Activated T-helper 17 cell treated with anti-CD3 and anti-CD28 coated beads, Interleukin-2, amount 50 U/mL, for 72 hours (primary cell): ENCODE results near the gene ATP5PO. TPM values are rescaled to one million over a fixed set of nuclear protein-coding genes. Genes with fewer than 3 reads are reported as not detected.

Experiments used
- ATAC-seq: fragments of 150-1000 bp; cut with Tn5 transposase; replicated peaks from 2 replicates; pipeline ENCODE4 v1.10.0; 2021; ENCODE audit warnings: mild to moderate bottlenecking, moderate library complexity
- H3K27ac Mint-ChIP-seq: one replicate; pipeline ENCODE4 v1.8.0; 2022; ENCODE audit warnings: mixed read lengths
- H3K27me3 Mint-ChIP-seq: one replicate; pipeline ENCODE4 v1.8.0; 2022; ENCODE audit warnings: mixed read lengths
- H3K36me3 Mint-ChIP-seq: one replicate; pipeline ENCODE4 v1.8.0; 2022; ENCODE audit warnings: low read depth, mild to moderate bottlenecking, mixed read lengths
- H3K4me1 Mint-ChIP-seq: one replicate; pipeline ENCODE4 v1.8.0; 2022; ENCODE audit warnings: mixed read lengths
- H3K4me3 Mint-ChIP-seq: one replicate; pipeline ENCODE4 v1.8.0; 2022; ENCODE audit warnings: mild to moderate bottlenecking, mixed read lengths
- H3K9me3 Mint-ChIP-seq: one replicate; pipeline ENCODE4 v1.8.0; 2022; ENCODE audit warnings: mixed read lengths
- total RNA-seq, 2 donors: library from RNA; stranded (reverse); gene quantifications; one replicate each; pipeline ENCODE4 v1.2.3, GENCODE V29; 2022

Gene ATP5PO
- total RNA-seq, 2 donors from 2014 or later: 203 to 227 TPM

- peaks cover 9% of the 10 kb centered on the region for H3K27me3 Mint-ChIP-seq
- no peak for ATAC-seq
- no peaks in the 10 kb centered on the region for H3K9me3 Mint-ChIP-seq
- H3K36me3 Mint-ChIP-seq: peaks cover 40% of the 10 kb centered on the region
- H3K4me1 Mint-ChIP-seq: peaks cover 12% of the 10 kb centered on the region
- H3K27ac Mint-ChIP-seq: no peak overlapping the region
- H3K4me3 Mint-ChIP-seq: no peak overlapping the region
Measured at GRCh38 chr21:33899199-33899598, 16.4 kb downstream of the ATP5PO start.

DNA sequence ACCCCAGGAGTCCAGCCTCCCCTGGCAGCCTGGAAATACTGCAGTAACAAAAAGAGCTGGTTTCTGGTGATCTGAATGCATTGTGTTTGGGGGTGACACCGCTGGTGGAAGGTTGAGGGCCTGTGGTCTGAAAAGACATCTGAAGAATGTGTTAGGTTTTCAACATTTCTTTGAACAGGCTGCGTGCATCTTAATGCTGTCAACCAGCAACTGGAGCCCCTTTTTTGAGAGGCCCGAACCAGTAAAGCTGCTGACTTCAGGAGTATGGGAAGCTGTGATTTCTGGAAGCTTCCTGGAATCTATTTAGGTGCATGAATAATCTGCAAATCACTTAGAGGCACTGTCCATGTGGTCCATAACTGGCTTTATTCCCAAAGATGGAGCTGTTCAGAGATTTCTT is 17.0 kb downstream of the ATP5PO start:
- Mint-ChIP-seq H3K4me1 (peaks cover 12% of the 10 kb centered on the region), H3K4me3 (no peak overlapping the region)

DNA sequence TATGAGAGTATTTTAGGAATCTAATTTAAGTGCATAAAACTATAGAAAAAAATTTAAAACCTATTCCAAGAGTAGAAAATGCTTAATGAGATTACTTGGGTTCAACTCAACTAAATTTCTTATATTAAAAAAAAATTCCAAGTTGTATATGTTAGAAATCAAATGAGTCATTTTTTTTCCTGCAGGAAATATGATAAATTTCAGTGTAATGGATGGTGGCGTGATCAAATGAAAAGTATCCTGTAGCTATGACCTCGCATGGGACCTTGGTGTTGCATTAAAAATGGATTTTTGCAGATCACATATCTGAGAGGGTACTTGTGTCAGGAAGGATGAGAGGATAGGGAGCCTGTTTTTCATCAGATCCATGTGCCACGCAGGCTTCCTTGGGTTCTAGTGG is 17.9 kb downstream of the ATP5PO start:
- H3K4me3 Mint-ChIP-seq: no peak overlapping the region
- no peak for ATAC-seq
- H3K4me1 Mint-ChIP-seq: peaks cover 12% of the 10 kb centered on the region
- no peak overlapping the region for H3K27ac Mint-ChIP-seq
- H3K36me3 Mint-ChIP-seq: peaks cover 25% of the 10 kb centered on the region
- peaks cover 9% of the 10 kb centered on the region for H3K27me3 Mint-ChIP-seq
- no peaks in the 10 kb centered on the region for H3K9me3 Mint-ChIP-seq

More for the DNA sequence above, 17.0 kb downstream of the ATP5PO start:
- Mint-ChIP-seq H3K9me3 (no peaks in the 10 kb centered on the region), H3K27me3 (peaks cover 9% of the 10 kb centered on the region), H3K36me3 (peaks cover 34% of the 10 kb centered on the region), H3K27ac (no peak overlapping the region)
- no peak for ATAC-seq

DNA sequence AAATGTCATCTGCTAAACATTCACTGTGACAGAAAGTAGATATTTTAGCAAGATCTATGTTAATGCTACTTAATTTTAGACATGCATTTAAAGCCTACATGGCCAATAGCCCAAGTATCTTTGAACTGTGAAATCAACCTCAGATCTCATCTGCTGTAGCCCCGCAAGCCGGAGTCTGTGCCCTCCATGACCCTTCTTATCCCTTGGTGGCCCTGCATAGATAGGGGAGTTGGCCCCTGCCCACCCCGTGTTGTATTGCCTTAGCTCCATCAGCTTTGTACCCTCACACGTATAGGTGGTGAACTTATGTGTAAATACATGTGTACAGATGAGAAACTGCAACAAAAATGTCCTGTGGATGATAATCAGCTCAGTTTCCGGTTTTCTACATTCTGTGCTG is 18.5 kb downstream of the ATP5PO start:
- Mint-ChIP-seq H3K36me3 (peaks cover 19% of the 10 kb centered on the region), H3K4me1 (peaks cover 12% of the 10 kb centered on the region), H3K27ac (no peak overlapping the region), H3K27me3 (peaks cover 9% of the 10 kb centered on the region), H3K9me3 (no peaks in the 10 kb centered on the region), H3K4me3 (no peak overlapping the region)
- ATAC-seq: no peak

- Mint-ChIP-seq H3K27me3 (peaks cover 9% of the 10 kb centered on the region), H3K4me3 (no peak overlapping the region), H3K27ac (no peak overlapping the region), H3K4me1 (peaks cover 12% of the 10 kb centered on the region), H3K9me3 (no peaks in the 10 kb centered on the region), H3K36me3 (peaks cover 15% of the 10 kb centered on the region)
- no peak for ATAC-seq
Measured at GRCh38 chr21:33896691-33897090, 18.9 kb downstream of the ATP5PO start.

GRCh38 chr21:33895356-33895755 is 20.2 kb downstream of the ATP5PO start:
- Mint-ChIP-seq H3K4me1 (peaks cover 12% of the 10 kb centered on the region), H3K9me3 (no peaks in the 10 kb centered on the region), H3K27me3 (peaks cover 9% of the 10 kb centered on the region), H3K27ac (no peak overlapping the region), H3K36me3 (peaks cover 10% of the 10 kb centered on the region), H3K4me3 (peak overlapping the region; percentile 56)
- ATAC-seq: no peak

GRCh38 chr21:33894736-33895288 is 20.8 kb downstream of the ATP5PO start:
- Mint-ChIP-seq H3K27me3 (peaks cover 9% of the 10 kb centered on the region), H3K4me1 (peaks cover 12% of the 10 kb centered on the region), H3K9me3 (no peaks in the 10 kb centered on the region), H3K36me3 (peaks cover 5% of the 10 kb centered on the region), H3K4me3 (peak overlapping the region; percentile 56), H3K27ac (no peak overlapping the region)
- peak; percentile 78 for ATAC-seq

DNA sequence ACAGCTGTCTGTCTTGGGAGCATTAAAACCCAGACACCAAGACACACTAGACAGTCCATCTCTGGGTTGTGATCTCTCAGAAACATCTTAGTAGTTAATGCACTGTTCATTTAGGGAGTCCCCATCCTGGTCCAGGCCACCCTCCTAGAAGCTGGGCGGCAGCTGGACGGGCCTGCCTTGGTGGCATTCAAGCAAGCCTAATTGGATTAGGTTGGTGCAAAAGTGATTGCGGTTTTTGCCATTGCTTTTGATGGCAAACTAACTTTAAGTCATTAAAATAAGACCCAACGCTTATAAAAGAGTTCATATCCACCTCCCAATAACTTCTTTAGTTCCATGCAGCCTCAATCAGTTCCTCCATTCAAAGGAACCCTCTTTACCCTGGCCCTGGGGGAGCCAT is 21.7 kb downstream of the ATP5PO start:
- Mint-ChIP-seq H3K9me3 (no peaks in the 10 kb centered on the region), H3K27ac (no peak overlapping the region), H3K27me3 (peaks cover 9% of the 10 kb centered on the region), H3K36me3 (no peaks in the 10 kb centered on the region), H3K4me1 (peaks cover 12% of the 10 kb centered on the region), H3K4me3 (no peak overlapping the region)
- ATAC-seq: no peak

- H3K4me1 Mint-ChIP-seq: peaks cover 12% of the 10 kb centered on the region
- no peaks in the 10 kb centered on the region for H3K36me3 Mint-ChIP-seq
- no peak overlapping the region for H3K27ac Mint-ChIP-seq
- ATAC-seq: no peak
- no peak overlapping the region for H3K4me3 Mint-ChIP-seq
- no peaks in the 10 kb centered on the region for H3K9me3 Mint-ChIP-seq
- H3K27me3 Mint-ChIP-seq: peaks cover 9% of the 10 kb centered on the region
Measured at GRCh38 chr21:33892853-33893252, 22.8 kb downstream of the ATP5PO start.

GRCh38 chr21:33890187-33890586 is 25.4 kb downstream of the ATP5PO start:
- H3K9me3 Mint-ChIP-seq: no peaks in the 10 kb centered on the region
- peaks cover 7% of the 10 kb centered on the region for H3K4me1 Mint-ChIP-seq
- no peaks in the 10 kb centered on the region for H3K36me3 Mint-ChIP-seq
- ATAC-seq: no peak
- no peak overlapping the region for H3K4me3 Mint-ChIP-seq
- peaks cover 2% of the 10 kb centered on the region for H3K27me3 Mint-ChIP-seq
- no peak overlapping the region for H3K27ac Mint-ChIP-seq

DNA sequence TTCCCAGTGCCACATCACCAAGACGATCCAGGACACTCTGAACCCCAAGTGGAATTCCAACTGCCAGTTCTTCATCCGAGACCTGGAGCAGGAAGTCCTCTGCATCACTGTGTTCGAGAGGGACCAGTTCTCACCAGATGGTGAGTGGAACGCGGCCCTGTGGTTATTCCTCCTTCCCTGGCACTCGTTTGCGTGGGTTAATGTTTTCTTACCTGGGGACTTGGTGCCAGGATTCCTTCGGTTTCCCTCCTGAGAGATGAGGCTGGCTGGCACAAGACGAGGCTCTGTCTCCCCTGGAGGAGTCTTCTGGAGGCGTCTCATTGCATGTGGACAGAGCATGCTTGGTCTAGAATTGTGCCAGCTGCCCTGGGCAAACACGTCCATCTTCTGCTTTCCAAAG is 29.3 kb downstream of the ATP5PO start:
- no peak for ATAC-seq
- Mint-ChIP-seq H3K27ac (no peak overlapping the region), H3K4me3 (no peak overlapping the region), H3K36me3 (no peaks in the 10 kb centered on the region), H3K9me3 (no peaks in the 10 kb centered on the region), H3K27me3 (peaks cover 8% of the 10 kb centered on the region), H3K4me1 (no peaks in the 10 kb centered on the region)

- no peak for ATAC-seq
- H3K27me3 Mint-ChIP-seq: peaks cover 8% of the 10 kb centered on the region
- H3K4me1 Mint-ChIP-seq: no peaks in the 10 kb centered on the region
- no peak overlapping the region for H3K27ac Mint-ChIP-seq
- no peak overlapping the region for H3K4me3 Mint-ChIP-seq
- no peaks in the 10 kb centered on the region for H3K36me3 Mint-ChIP-seq
- H3K9me3 Mint-ChIP-seq: no peaks in the 10 kb centered on the region
Measured at GRCh38 chr21:33885172-33885514, 30.5 kb downstream of the ATP5PO start.

GRCh38 chr21:33884376-33885171 is 31.0 kb downstream of the ATP5PO start:
- Mint-ChIP-seq H3K4me1 (no peaks in the 10 kb centered on the region), H3K4me3 (no peak overlapping the region), H3K36me3 (no peaks in the 10 kb centered on the region)

DNA sequence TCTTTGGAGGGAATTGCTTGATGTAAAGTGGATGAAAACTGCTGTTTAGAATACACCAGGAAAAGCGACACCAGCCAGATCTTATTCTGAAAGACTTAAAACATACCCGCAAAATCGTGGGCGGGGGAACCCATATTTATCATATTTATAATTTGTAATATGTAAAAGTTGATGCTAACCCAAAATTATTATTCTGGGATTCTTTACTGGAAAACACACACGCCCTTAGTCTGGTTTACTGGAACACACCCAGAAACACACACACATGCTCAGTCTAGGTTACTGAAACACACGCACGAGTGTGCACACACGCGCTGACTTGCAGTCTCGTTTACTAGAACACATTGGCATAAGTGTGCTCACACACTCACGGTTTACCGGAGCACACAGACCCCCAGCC is 32.5 kb downstream of the ATP5PO start:
- peaks cover 8% of the 10 kb centered on the region for H3K27me3 Mint-ChIP-seq
- H3K9me3 Mint-ChIP-seq: no peaks in the 10 kb centered on the region
- no peak for ATAC-seq
- no peak overlapping the region for H3K27ac Mint-ChIP-seq
- no peaks in the 10 kb centered on the region for H3K36me3 Mint-ChIP-seq
- no peak overlapping the region for H3K4me3 Mint-ChIP-seq
- H3K4me1 Mint-ChIP-seq: no peaks in the 10 kb centered on the region

More at GRCh38 chr21:33884376-33885171, 31.0 kb downstream of the ATP5PO start:
- Mint-ChIP-seq H3K27ac (no peak overlapping the region), H3K27me3 (peaks cover 8% of the 10 kb centered on the region), H3K9me3 (no peaks in the 10 kb centered on the region)
- ATAC-seq: no peak

- H3K36me3 Mint-ChIP-seq: no peaks in the 10 kb centered on the region
- no peaks in the 10 kb centered on the region for H3K9me3 Mint-ChIP-seq
- peaks cover 12% of the 10 kb centered on the region for H3K27me3 Mint-ChIP-seq
- no peak overlapping the region for H3K4me3 Mint-ChIP-seq
- ATAC-seq: no peak
- H3K4me1 Mint-ChIP-seq: no peaks in the 10 kb centered on the region
- no peak overlapping the region for H3K27ac Mint-ChIP-seq
Measured at GRCh38 chr21:33881689-33882440, 33.7 kb downstream of the ATP5PO start.
